HEK293T (cell line): ENCODE results near the gene NSUN5.

Experiments
- CTBP1 ChIP-seq: fragments of 450-650 bp; IDR thresholded peaks from 2 replicates; pipeline ENCODE4 v1.6.1; 2016; ENCODE audit warnings: borderline replicate concordance
- FOXA1 ChIP-seq: fragments of 450-650 bp; IDR thresholded peaks from 2 replicates; pipeline ENCODE4 v1.6.1; 2016; ENCODE audit warnings: mild to moderate bottlenecking
- FOXK2 ChIP-seq: fragments of 450-650 bp; IDR thresholded peaks from 2 replicates; pipeline ENCODE4 v1.6.1; 2016; ENCODE audit warnings: mild to moderate bottlenecking
- FOXM1 ChIP-seq: fragments of 450-650 bp; IDR thresholded peaks from 2 replicates; pipeline ENCODE4 v1.6.1; 2017; ENCODE audit warnings: mild to moderate bottlenecking, borderline replicate concordance
- L3MBTL2 ChIP-seq: fragments of 450-650 bp; conservative IDR thresholded peaks from 2 replicates; pipeline ENCODE4 v1.6.1; 2016; ENCODE audit warnings: mild to moderate bottlenecking
- NFRKB ChIP-seq: fragments of 450-650 bp; IDR thresholded peaks from 2 replicates; pipeline ENCODE4 v1.6.1; 2016; ENCODE audit warnings: mild to moderate bottlenecking, moderate library complexity
- PKNOX1 ChIP-seq: fragments of 450-650 bp; IDR thresholded peaks from 2 replicates; pipeline ENCODE4 v1.6.1; 2016
- SP1 ChIP-seq: fragments of 450-650 bp; IDR thresholded peaks from 2 replicates; pipeline ENCODE4 v1.6.1; 2017
- SUZ12 ChIP-seq: fragments of 450-650 bp; IDR thresholded peaks from 2 replicates; pipeline ENCODE4 v1.6.1; 2016; ENCODE audit warnings: mild to moderate bottlenecking

DNA sequence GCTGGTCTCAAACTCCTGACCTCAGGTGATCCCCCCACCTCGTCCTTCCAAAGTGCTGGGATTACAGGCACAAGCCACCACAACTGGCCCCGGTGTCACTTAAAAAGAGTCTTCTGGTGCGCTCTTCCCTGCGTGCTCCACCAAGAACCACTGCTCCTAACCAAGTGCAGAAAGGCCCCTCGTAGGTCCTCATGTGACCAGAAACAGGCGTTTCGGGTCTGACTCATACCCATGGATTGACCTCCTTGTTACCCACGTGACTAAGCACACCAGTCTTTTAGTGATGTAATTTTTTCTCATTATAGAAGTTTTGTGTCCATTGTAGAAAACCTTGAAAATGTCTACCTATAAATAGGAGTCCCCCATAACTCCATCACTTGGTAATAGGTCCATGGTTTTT is 33.3 kb upstream of the NSUN5 start:
- TF ChIP-seq NFRKB (no peak), PKNOX1 (no peak), FOXK2 (no peak), SP1 (no peak), FOXA1 (no peak), FOXM1 (no peak), L3MBTL2 (no peak), SUZ12 (no peak), CTBP1 (no peak)
